PFSK-1 (cell line): ENCODE data around the gene PLK3.

Source experiments
- FOXP2 ChIP-seq: optimal IDR thresholded peaks from 2 replicates; pipeline ENCODE3; 2011; ENCODE audit warnings: borderline replicate concordance, control low read depth, inconsistent platforms; ENCODE audit not compliant: insufficient read depth; ENCODE audit errors: extremely low read length, extremely low read depth
- POLR2AphosphoS5 ChIP-seq: IDR thresholded peaks from 2 replicates; pipeline ENCODE4 v1.6.1; 2012; ENCODE audit warnings: low read depth, mild to moderate bottlenecking, control low read depth, low read length, moderate library complexity
- SIN3A ChIP-seq: IDR thresholded peaks from 2 replicates; pipeline ENCODE4 v1.6.1; 2012; ENCODE audit warnings: mild to moderate bottlenecking, low read length, moderate library complexity, borderline replicate concordance; ENCODE audit not compliant: insufficient read depth
- TAF1 ChIP-seq: IDR thresholded peaks from 2 replicates; pipeline ENCODE4 v1.6.1; 2012; ENCODE audit warnings: low read length, control low read depth, borderline replicate concordance; ENCODE audit not compliant: insufficient read depth
- TF ChIP-seq, protein P1 (sequence below), 2 experiments: IDR thresholded peaks; 2 replicates each; pipeline versions ENCODE4 v1.6.1 to v1.8.0; 2011 to 2012; ENCODE audit warnings: low read depth in 2 of 2, low read length in 2 of 2, control low read depth in 1 of 2, inconsistent platforms in 1 of 2, mild to moderate bottlenecking in 1 of 2, moderate library complexity in 1 of 2; ENCODE audit not compliant: insufficient read depth in 1 of 2

PLK3 gene

DNA sequence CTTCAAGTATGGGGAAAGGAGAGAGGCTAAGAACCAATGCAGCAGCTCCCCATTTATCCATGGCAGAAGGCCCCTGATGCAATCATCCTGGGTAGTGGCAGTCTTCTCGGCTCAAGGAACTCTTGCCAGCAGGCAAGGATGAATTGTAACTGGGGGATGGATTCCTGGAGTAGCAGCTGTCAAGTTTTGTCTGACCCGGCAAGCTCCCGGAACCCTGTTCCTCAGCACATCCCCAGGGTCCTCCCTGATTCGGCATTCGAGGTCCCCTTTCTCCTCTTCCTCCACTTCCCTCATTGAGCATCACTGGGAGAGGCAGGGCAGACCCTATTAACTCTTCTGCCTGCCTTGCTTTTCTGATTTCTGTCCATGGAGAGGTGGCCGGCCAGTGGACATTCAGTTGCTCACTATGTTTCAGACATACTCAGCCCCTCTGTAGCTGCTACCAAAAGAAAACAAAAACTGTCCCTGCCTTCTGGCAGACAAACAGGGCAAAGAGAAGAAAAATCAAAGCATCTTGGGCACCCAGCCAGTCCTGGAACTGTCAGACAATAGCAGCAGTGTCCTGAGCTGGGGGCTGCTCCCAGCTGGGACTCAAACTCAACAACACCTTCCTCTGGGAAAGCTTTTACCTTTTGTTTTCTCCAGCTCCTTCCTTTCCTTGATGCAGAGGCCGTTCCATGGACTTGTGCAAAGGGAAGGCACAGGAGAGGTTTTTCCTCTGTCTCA is 48.4 kb downstream of the PLK3 start:
- no peak for TF ChIP-seq POLR2AphosphoS5
- TF ChIP-seq SIN3A, result no peak
- TF ChIP-seq FOXP2, result no peak
- TF ChIP-seq, protein P1, sequence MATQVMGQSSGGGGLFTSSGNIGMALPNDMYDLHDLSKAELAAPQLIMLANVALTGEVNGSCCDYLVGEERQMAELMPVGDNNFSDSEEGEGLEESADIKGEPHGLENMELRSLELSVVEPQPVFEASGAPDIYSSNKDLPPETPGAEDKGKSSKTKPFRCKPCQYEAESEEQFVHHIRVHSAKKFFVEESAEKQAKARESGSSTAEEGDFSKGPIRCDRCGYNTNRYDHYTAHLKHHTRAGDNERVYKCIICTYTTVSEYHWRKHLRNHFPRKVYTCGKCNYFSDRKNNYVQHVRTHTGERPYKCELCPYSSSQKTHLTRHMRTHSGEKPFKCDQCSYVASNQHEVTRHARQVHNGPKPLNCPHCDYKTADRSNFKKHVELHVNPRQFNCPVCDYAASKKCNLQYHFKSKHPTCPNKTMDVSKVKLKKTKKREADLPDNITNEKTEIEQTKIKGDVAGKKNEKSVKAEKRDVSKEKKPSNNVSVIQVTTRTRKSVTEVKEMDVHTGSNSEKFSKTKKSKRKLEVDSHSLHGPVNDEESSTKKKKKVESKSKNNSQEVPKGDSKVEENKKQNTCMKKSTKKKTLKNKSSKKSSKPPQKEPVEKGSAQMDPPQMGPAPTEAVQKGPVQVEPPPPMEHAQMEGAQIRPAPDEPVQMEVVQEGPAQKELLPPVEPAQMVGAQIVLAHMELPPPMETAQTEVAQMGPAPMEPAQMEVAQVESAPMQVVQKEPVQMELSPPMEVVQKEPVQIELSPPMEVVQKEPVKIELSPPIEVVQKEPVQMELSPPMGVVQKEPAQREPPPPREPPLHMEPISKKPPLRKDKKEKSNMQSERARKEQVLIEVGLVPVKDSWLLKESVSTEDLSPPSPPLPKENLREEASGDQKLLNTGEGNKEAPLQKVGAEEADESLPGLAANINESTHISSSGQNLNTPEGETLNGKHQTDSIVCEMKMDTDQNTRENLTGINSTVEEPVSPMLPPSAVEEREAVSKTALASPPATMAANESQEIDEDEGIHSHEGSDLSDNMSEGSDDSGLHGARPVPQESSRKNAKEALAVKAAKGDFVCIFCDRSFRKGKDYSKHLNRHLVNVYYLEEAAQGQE (IDR thresholded peaks at IDR 0.05; ENCODE audit: insufficient read depth in 1 of 2, low read depth in 2 of 2, low read length in 2 of 2), result no peak
- TF ChIP-seq TAF1, result no peak

DNA sequence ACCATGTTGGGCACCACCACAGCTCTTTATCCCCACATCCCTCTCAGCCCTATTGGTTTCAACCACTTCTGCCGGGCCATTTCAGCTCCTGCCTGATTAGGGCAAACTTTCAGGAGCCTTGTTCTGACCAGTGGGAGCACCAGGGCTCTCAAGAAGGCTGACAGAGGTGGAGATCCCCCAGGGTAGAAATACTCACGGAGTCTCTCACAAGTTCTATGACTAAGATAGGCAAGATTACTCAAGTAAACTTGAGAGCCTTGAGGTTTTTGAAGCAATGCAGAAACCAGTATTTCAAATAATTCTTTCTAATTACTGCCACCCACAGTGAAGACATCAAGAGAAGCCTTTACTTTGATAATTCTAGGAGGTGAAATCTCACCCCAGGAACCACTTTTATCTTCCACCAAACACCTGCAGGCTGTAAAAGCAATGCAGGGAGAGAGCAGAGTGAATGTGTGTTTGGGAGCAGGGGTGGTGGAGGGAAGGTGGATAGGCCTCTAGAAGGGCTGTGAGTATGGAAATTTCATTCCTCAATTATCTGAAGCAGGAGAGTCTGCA is 49.5 kb downstream of the PLK3 start:
- TF ChIP-seq, protein P1 (IDR thresholded peaks at IDR 0.05; ENCODE audit: insufficient read depth in 1 of 2, low read depth in 2 of 2, low read length in 2 of 2), result no peak
- TF ChIP-seq SIN3A (no peak), FOXP2 (no peak), POLR2AphosphoS5 (no peak), TAF1 (no peak)

DNA sequence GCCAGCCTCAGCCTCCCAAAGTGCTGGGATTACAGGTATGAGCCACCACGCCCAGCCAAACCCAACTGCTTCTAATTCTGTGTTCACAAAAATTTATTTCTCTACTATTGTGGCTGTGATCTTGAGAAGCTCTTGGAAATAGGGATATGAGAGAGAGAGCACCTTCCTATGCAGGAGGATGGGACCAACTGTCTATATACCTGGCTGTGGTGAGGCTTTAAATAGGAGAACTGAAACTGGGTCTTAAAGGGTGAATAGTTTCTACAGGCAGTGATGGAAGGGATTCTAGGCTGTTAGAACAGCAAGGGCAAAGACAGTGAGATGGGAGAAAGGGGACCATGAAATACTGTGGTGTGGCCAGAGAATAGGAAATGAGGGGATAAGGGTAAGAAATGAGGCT is 51.1 kb downstream of the PLK3 start:
- TF ChIP-seq, protein P1 (IDR thresholded peaks at IDR 0.05; ENCODE audit: insufficient read depth in 1 of 2, low read depth in 2 of 2, low read length in 2 of 2), result no peak
- no peak for TF ChIP-seq FOXP2
- TF ChIP-seq POLR2AphosphoS5, result no peak
- no peak for TF ChIP-seq TAF1
- no peak for TF ChIP-seq SIN3A

DNA sequence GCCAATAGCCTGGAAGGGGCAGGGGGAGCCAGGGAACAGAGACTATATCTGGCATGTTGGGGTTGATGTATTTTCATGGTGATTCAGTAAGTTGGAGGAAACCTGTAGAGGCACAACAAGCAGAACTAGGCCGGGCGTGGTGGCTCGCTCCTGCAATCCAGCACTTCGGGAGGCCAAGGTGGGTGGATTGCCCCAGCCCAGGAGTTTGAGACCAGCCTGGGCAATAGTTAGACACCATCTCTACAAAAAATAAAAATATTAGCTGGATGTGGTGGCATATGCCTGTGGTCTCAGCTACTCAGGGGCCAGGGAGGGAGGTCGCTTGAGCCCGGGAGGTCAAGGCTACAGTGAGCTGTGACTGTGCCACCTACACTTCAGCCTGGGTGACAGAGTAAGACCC is 53.0 kb downstream of the PLK3 start:
- TF ChIP-seq FOXP2 (no peak), TAF1 (no peak), SIN3A (no peak), POLR2AphosphoS5 (no peak)
- TF ChIP-seq, protein P1 (IDR thresholded peaks at IDR 0.05; ENCODE audit: insufficient read depth in 1 of 2, low read depth in 2 of 2, low read length in 2 of 2), result no peak

DNA sequence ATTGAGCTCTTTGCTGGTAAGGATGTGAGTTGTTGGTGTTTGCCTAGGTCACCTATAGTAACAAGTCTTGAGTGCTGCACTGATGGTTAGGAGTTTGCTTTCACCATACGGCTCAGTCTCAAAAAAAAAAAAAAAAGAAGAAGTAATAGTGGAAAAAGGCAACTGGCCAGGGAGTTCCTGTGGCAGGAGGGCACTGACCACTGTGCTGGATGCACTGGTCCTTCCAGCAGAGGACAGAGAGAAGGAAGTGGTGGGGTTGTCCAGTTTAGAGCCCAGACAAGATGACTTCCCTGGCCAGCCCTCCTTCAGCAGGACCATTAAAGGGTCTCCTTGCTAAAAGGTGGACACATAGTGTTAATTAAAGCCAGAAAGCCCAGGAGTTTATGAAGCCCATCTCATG is 54.8 kb downstream of the PLK3 start:
- no peak for TF ChIP-seq POLR2AphosphoS5
- TF ChIP-seq, protein P1 (IDR thresholded peaks at IDR 0.05; ENCODE audit: insufficient read depth in 1 of 2, low read depth in 2 of 2, low read length in 2 of 2), result no peak
- no peak for TF ChIP-seq SIN3A
- TF ChIP-seq FOXP2, result no peak
- no peak for TF ChIP-seq TAF1
